Osteoblast (primary cell): ENCODE measurements around the gene ENAH. TPM values are rescaled to one million over a fixed set of nuclear protein-coding genes. Genes with fewer than 3 reads are reported as not detected.

Experiments
- DNase-seq: peaks from one replicate; pipeline ENCODE4 v3.0.0; 2011; ENCODE audit warnings: low spot score, mixed read lengths; ENCODE audit not compliant: insufficient read length; ENCODE audit errors: missing footprints
- H2AFZ ChIP-seq: 2 replicates; pipeline ENCODE4 v1.6.0; 2011; ENCODE audit warnings: mild to moderate bottlenecking, low read length
- H3K27ac ChIP-seq: 2 replicates; pipeline ENCODE4 v1.5.1; 2011; ENCODE audit warnings: mild to moderate bottlenecking, low read depth, low read length, moderate library complexity
- H3K27me3 ChIP-seq: 2 replicates; pipeline ENCODE4 v1.6.0; 2012; ENCODE audit warnings: mild to moderate bottlenecking, control low read depth, inconsistent platforms, low read length, moderate library complexity; ENCODE audit not compliant: insufficient read depth
- H3K36me3 ChIP-seq: 2 replicates; pipeline ENCODE4 v1.5.1; 2011; ENCODE audit warnings: mild to moderate bottlenecking, low read length, control low read depth, moderate library complexity; ENCODE audit not compliant: insufficient read depth
- H3K4me1 ChIP-seq: 2 replicates; pipeline ENCODE4 v1.5.1; 2011; ENCODE audit warnings: mild to moderate bottlenecking, low read length, control low read depth, moderate library complexity; ENCODE audit not compliant: insufficient read depth
- H3K4me2 ChIP-seq: 2 replicates; pipeline ENCODE4 v1.6.0; 2011; ENCODE audit warnings: mild to moderate bottlenecking, low read length; ENCODE audit not compliant: insufficient read depth
- H3K4me3 ChIP-seq: fragments of 200-600 bp; sonication (generic); 3 replicates; pipeline ENCODE4 v1.5.1; 2012; ENCODE audit warnings: mild to moderate bottlenecking, low read length, inconsistent platforms; ENCODE audit not compliant: insufficient read depth
- H3K79me2 ChIP-seq: 2 replicates; pipeline ENCODE4 v1.6.0; 2012; ENCODE audit warnings: mild to moderate bottlenecking, low read length, control low read depth, inconsistent platforms; ENCODE audit not compliant: insufficient read depth
- H3K9me3 ChIP-seq: 2 replicates; pipeline ENCODE4 v1.5.1; 2011; ENCODE audit warnings: low read depth, low read length, control low read depth
- H4K20me1 ChIP-seq: 2 replicates; pipeline ENCODE4 v1.6.0; 2012; ENCODE audit warnings: mild to moderate bottlenecking, low read length, control low read depth; ENCODE audit not compliant: insufficient read depth
- CTCF ChIP-seq: IDR thresholded peaks from 2 replicates; pipeline ENCODE4 v1.5.1; 2011; ENCODE audit warnings: mild to moderate bottlenecking, low read depth, low read length, moderate library complexity; ENCODE audit errors: extremely low read depth
- total RNA-seq: library from RNA; depleted of rRNA; stranded (reverse); fragments of >200 nt; gene quantifications from 2 replicates; pipeline ENCODE4 v1.2.3, GENCODE V29; 2012

ENAH gene
- total RNA-seq, 1 donor: 453 TPM

GRCh38 chr1:225449261-225449660, 203.7 kb downstream of the ENAH start:
- H3K4me1 ChIP-seq: peaks cover 32% of the 10 kb centered on the region
- no peaks in the 10 kb centered on the region for H3K79me2 ChIP-seq
- no peak overlapping the region for H3K27ac ChIP-seq
- no peak overlapping the region for H3K4me2 ChIP-seq
- H4K20me1 ChIP-seq: no peaks in the 10 kb centered on the region
- H3K36me3 ChIP-seq: no peaks in the 10 kb centered on the region
- no peaks in the 10 kb centered on the region for H3K9me3 ChIP-seq
- no peak for TF ChIP-seq CTCF
- no peaks in the 10 kb centered on the region for H3K27me3 ChIP-seq
- no peak for DNase-seq
- no peak overlapping the region for H3K4me3 ChIP-seq
- no peak overlapping the region for H2AFZ ChIP-seq

- no peak overlapping the region for H3K27ac ChIP-seq
- no peaks in the 10 kb centered on the region for H3K27me3 ChIP-seq
- DNase-seq: no peak
- no peaks in the 10 kb centered on the region for H4K20me1 ChIP-seq
- H3K4me2 ChIP-seq: peak overlapping the region; percentile 60
- no peak for TF ChIP-seq CTCF
- peaks cover 28% of the 10 kb centered on the region for H3K4me1 ChIP-seq
- H2AFZ ChIP-seq: peak overlapping the region; percentile 76
- no peaks in the 10 kb centered on the region for H3K36me3 ChIP-seq
- H3K79me2 ChIP-seq: no peaks in the 10 kb centered on the region
- H3K4me3 ChIP-seq: peak overlapping the region; percentile 17
- no peaks in the 10 kb centered on the region for H3K9me3 ChIP-seq
Observed at GRCh38 chr1:225448146-225448805, 204.6 kb downstream of the ENAH start.

- no peaks in the 10 kb centered on the region for H4K20me1 ChIP-seq
- no peaks in the 10 kb centered on the region for H3K9me3 ChIP-seq
- H3K79me2 ChIP-seq: no peaks in the 10 kb centered on the region
- no peaks in the 10 kb centered on the region for H3K27me3 ChIP-seq
- peak overlapping the region; percentile 76 for H2AFZ ChIP-seq
- peak overlapping the region; percentile 17 for H3K4me3 ChIP-seq
- no peak overlapping the region for H3K27ac ChIP-seq
- H3K4me2 ChIP-seq: peak overlapping the region; percentile 60
- H3K36me3 ChIP-seq: no peaks in the 10 kb centered on the region
- no peak for TF ChIP-seq CTCF
- DNase-seq: peak; percentile 88
- peaks cover 28% of the 10 kb centered on the region for H3K4me1 ChIP-seq
Observed at GRCh38 chr1:225447650-225448089, 205.3 kb downstream of the ENAH start.

GRCh38 chr1:225446981-225447615, 205.8 kb downstream of the ENAH start:
- H4K20me1 ChIP-seq: no peaks in the 10 kb centered on the region
- no peak overlapping the region for H3K27ac ChIP-seq
- DNase-seq: no peak

More at GRCh38 chr1:225446981-225447615, 205.8 kb downstream of the ENAH start:
- no peaks in the 10 kb centered on the region for H3K79me2 ChIP-seq
- no peaks in the 10 kb centered on the region for H3K36me3 ChIP-seq
- H3K4me3 ChIP-seq: no peak overlapping the region
- no peaks in the 10 kb centered on the region for H3K27me3 ChIP-seq
- H3K4me2 ChIP-seq: no peak overlapping the region
- peak overlapping the region; percentile 76 for H2AFZ ChIP-seq
- H3K4me1 ChIP-seq: peaks cover 28% of the 10 kb centered on the region
- no peak for TF ChIP-seq CTCF
- H3K9me3 ChIP-seq: no peaks in the 10 kb centered on the region
